OCI-M1 (cell line): ENCODE measurements around the gene KLHL30.

Experiments
- DNase-seq: peaks from one replicate; lab custom pipeline; 2025; lab: John Stamatoyannopoulos, UW

The KLHL30 gene

DNA sequence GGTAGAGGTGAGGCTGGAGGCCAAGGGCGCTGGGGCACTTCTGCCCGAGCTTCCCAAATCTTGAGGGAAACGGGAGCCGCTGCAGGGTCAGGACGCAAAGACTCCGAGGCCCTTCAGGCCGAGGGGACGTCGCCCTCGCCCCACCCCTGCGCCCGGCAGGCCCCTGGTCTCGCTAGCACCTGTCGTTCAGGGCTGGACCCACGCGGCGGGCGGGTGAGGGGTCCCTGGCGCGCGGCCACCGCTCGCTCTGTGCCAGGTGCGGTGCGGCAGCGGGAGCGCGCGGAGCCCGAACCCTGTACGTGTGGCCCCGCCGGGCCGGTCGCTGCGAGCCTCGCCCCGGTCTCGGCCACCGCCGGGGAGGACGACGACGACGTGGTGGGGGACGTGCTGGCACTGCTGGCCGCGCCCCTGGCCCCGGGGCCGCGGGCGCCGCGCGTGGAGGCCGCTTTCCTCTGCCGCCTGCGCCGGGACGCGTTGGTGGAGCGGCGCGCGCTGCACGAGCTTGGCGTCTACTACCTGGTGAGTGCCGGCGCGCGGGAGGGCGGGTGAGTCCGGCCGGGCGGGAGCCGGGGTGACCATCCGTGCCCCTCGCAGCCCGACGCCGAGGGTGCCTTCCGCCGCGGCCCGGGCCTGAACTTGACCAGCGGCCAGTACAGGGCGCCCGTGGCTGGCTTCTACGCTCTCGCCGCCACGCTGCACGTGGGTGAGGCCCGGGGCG lies 25.2 kb downstream of the KLHL30 start:
- DNase-seq, result no peak

DNA sequence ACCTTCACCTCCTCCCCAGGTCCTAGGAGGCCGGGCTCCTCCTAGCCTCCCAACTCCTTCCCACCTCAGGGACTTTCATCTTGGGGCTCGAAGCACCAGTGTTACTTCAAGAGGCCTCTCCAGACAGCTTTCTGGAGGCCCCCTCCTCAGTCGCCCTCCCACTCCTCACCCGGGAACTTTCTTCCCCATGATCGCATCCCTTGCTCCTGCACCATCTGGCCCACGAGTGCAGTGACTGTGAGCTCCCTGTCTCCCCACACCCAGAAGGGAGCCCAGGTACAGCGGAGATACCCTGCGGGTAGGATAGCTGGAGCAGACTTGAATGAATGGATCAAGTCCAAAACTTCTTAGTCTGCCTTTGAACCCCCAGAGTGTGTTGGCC lies 26.4 kb downstream of the KLHL30 start:
- DNase-seq, result no peak

DNA sequence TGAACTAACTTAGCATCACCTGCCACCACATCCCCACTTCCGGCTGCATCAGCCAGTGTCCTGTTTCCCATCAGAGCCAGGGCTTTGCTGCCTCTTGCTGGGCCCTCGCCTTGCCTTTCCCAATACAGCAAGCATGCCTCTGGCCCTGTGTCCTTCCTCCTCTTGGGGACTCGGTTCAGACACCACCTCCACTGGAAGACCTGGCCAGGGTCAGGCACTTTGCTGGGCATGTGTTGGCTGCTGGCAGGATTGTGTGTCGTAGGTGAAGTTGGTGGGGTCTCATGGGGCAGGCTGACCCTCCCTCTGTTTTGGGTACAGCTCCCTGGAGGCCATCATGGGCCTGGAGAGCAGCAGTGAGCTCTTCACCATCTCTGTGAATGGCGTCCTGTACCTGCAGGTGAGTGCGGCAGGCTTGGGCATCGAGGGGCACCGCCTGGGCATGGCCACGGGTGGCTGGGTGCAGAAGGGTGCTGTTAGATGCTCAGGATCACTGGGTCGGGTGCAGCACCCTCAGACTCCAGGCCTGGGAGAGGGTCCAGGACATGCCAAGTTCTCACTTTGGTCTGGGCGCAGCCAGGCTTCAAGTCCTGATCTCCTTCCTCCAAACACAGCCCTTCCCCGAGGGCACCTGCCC lies 26.9 kb downstream of the KLHL30 start:
- no peak for DNase-seq

GRCh38 chr2:238166391-238167343 lies 28.2 kb downstream of the KLHL30 start:
- no peak for DNase-seq

DNA sequence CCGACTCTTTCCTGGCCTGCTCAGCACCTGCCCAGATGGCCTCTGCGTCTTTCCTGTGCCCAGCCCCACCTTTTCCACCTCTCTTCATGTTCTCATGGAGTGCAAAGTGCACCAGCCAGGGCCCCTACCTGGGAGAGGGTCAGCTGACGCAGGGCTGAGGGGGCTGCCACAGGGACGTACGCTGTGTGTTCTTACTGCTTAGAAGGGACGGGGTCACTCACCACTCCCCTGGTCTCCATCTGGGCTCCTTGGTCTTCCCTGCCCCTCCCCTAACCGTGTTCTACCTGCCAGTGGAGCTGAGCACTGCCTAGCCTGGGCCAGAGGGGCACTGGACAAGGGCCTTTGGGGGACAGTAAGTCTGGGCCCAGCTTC lies 28.9 kb downstream of the KLHL30 start:
- DNase-seq, result no peak

DNA sequence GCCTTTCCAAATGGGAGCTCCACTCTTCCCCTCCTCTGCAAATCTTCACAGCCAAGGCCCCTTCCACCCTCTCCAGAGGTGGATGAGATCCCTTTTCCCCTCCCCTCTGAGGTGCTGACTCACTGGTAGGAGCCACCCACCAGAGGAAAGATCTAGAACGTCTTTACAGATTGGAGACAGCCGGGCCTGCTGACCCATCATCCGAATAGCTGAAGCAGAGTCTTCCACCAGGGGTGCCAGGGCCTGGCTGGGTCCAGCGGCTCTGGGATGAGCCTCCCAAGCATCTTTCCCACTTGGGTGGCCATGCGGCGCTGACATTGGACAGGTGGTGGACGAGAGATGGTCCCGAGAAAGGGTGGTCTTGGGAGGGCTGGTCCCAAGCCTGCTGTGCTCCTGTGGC lies 29.3 kb downstream of the KLHL30 start:
- peak; percentile 43 for DNase-seq

GRCh38 chr2:238168196-238169047 lies 30.0 kb downstream of the KLHL30 start:
- DNase-seq, result peak; percentile 82

DNA sequence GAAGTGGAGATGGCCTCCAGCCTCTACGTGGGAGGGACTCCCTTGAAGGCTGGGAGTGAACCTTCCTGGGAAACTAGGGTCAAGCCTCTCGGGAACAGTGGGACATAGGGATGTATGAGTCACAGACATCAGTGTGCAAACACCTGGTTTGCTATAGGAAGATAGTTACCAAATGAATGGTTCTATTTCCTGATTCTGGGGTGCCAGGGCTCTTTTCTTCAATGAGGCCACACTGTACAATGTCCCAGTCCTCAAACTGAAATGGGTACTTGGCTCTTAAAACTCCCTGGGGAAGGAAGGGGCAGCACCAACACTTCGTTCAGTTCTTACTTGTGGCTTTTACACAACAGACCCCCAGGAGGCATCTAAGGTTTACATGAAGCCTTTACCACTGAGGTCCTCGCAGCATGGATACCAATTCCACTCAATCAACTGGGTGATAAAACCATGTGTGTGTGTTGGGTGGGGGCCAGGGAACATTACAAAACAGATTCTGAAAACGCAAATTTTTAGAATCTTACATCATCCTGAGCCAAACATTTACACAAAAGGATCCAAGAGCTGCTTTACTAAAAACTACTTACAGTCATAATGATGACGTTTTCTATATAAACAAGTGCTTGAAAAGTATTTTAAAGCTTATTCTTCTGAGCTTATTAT lies 30.7 kb downstream of the KLHL30 start:
- peak; percentile 85 for DNase-seq

DNA sequence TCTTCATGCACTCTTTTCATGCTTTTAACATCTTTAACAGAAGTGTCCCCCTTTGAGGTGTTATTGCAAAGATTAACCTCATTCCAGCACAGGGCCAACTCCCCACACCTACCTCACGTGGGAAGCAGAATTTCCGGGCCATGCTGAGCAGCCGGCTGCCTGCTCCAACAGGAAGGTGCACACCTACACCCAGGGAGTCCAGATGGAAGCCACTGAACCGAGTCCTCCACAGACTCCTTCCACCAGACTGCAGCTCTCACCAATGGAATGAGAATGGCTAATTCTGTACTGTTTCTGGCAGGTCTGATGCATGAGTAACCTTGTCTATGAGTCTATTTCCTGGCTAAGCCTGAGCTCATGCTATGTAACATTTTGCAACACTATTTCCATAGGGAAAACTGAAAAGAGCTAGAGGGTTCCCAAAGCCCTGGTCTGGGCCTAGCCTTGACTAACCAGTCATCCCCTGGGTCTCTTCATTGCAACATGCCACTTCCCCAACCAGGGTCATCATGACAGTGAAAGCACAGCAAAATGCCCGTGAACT lies 31.3 kb downstream of the KLHL30 start:
- no peak for DNase-seq

- no peak for DNase-seq
These were observed 32.1 kb downstream of the KLHL30 start for GRCh38 chr2:238170386-238171071.

- DNase-seq, result peak; percentile 13
These were observed 32.6 kb downstream of the KLHL30 start for GRCh38 chr2:238171072-238171431.

DNA sequence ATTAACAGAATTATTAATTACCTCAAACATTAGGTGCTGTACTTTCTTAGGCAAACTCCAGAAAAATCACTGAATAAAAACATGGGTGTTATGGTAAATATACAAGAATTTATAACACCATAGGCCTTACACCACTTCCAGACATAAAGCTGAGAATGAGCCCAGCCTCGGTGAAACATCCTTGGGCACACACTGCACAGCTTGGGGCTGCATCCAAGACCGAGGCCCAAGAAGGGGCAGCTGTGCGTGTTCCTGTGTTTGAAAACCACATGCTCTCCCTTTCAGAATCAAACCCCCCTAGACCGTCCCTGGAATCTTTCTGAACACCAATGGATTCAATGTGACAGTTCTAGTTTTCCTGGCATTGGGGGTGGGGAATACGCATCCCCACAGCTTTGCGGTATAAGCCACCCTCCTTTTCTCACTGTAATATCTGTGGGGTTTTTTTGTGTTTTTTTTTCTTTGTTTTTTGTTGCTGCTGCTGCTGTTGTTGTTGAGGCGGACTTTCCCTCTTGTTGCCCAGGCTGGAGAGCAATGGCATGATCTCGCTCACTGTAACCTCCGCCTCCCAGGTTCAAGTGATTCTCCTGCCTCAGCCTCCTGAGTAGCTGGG lies 33.2 kb downstream of the KLHL30 start:
- no peak for DNase-seq

- no peak for DNase-seq
These were observed 34.0 kb downstream of the KLHL30 start for GRCh38 chr2:238172439-238172838.

DNA sequence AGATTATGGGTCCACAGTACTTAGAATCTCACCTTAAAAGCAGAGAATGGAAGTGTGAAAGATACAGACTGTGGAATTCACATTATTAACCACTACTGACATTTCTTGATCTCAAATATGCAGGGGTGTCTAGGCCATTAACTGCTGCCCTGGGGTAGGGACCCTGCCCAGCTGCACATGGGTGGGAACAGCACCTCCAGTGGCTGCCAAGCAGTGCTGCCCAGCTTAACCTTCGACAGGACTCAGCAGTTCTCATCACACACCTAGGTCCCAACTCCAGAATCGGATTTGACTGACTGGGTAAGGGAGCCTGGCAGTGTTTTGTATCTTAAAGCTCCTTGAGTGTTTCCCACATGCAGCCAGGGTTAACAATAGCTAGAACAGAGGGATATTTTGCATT lies 35.2 kb downstream of the KLHL30 start:
- DNase-seq, result no peak

DNA sequence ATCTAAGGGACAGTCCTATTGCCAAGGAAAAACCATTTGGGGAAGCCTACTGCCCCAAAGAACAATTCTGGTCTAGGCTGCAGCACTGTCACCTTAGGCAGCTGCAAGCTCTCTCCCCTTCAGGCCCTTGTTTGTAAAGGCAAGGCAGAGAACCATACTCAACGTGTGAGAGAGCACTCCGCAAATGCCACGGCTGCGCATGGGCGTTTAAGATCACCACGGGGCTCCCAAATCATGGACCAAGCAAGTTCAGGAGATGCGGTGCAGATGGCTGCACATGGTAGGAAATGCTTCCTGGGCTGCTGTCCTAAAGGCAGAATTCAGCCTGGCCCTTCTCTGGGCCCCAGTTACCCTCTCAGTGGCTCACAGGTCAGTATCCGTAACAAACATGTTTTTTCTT lies 35.8 kb downstream of the KLHL30 start:
- DNase-seq, result no peak

DNA sequence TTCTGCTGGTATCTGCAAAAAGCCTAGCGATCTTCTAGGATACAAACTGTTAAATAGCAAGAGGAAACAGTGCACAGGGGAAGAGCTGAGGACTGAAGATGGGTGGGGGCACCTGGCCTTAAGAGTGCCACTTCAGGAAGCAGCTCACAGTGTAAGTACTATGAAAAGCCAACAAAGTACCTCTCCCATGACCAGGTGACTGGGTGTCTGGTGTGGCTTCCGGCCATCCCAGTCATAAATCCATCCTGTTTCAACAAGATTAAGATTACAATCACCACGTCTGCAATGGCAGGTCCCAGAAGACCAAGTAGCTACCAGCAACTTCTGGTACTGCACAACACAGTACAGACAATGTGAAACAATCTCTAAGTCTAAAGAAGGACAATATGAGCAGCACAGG lies 36.2 kb downstream of the KLHL30 start:
- no peak for DNase-seq

- no peak for DNase-seq
These were observed 38.1 kb downstream of the KLHL30 start for GRCh38 chr2:238176613-238177012.

DNA sequence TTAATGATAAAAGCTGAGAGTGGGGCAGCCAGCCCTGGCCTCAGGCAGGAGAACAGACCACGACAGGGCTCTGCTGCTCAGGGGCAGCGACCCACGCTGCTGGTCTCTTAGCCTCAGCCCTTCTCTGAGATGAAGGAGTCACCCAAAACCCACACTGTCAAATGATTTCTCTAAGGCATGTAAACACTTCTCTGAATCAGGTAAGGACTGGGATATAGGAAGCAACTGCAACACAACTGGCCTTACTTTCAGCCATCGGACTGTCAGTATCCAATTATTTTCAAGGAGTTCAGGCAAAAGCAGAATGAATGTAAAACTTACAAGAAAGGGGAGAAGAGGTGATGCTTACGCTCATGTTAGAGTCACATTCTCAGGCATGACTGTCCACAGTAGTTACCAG lies 42.1 kb downstream of the KLHL30 start:
- DNase-seq, result no peak

DNA sequence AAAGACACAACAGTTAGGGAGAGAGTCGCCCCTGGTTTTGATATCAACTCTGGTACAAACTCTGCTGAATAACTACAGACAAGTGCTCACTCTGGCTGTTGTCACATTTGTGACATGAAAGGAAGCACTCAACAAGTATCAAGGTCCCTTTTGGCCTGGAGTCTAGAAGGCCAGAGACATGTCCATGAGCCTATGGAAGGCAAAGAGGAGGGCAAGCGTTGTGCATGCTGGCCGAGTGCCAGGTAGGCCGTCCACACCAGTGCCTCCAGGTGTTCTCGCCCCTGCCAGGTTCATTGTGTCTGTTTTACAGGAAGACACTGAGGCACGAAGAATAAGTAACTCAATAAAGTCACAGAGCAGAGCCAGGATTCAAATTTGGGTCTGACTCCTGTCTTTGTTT lies 43.9 kb downstream of the KLHL30 start:
- DNase-seq, result no peak

DNA sequence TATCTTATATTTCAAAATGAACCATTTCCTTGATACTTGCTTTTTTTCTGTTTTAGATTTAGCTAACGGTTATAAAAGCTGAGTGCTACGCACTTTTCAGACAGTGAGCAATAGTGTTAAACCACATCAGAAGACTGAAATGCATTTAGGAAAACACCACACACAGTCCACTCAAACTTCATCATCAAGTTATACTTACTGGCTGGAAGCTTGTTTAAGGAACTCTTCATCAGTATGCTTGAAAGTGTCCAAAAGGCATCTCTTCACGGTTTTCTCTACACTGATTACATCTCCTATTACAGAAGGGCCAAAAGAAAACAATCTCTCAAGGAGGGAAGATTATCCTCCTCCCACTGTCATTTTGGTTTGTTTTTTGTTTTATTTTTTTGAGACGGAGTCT lies 45.4 kb downstream of the KLHL30 start:
- no peak for DNase-seq
